ENCODE data around the gene PSMD2.

PSMD2 gene

GRCh38 chr3:184298759-184299487 lies at the start of gene PSMD2:
Gene PSMD2, plus strand, starts transcription at chr3:184299241. Its CDS starts 26 bp downstream, at chr3:184299267.
- H3K4me3 ChIP-seq (replicated peaks in 1 of 2; ENCODE audit: low read depth in 2 of 2, low read length in 2 of 2), result peak within 1 kb of the TSS; percentile 82 to 87
- no peak for TF ChIP-seq CTCF (IDR thresholded peaks at IDR 0.05; ENCODE audit: low read depth, low read length)
- DNase-seq (ENCODE audit: low read depth in 2 of 2), result peak; percentile 97 to 98

GRCh38 chr3:184249412-184250166 lies 49.5 kb upstream of the PSMD2 start, which contains the start of gene EEF1AKMT4:
Gene EEF1AKMT4, plus strand, starts transcription at chr3:184249672. Its CDS starts 23 bp downstream, at chr3:184249695.
- DNase-seq (ENCODE audit: low read depth in 2 of 2), result peak; percentile 99
- TF ChIP-seq CTCF (IDR thresholded peaks at IDR 0.05; ENCODE audit: low read depth, low read length), result peak; percentile 67
- H3K4me3 ChIP-seq (replicated peaks in 1 of 2; ENCODE audit: low read depth in 2 of 2, low read length in 2 of 2), result peak within 1 kb of the TSS; percentile 97

- peak overlapping the region; percentile 97 for H3K4me3 ChIP-seq (replicated peaks in 1 of 2; ENCODE audit: low read depth in 2 of 2, low read length in 2 of 2)
- peak; percentile 97 for TF ChIP-seq CTCF (IDR thresholded peaks at IDR 0.05; ENCODE audit: low read depth, low read length)
- DNase-seq (ENCODE audit: low read depth in 2 of 2), result peak; percentile 89 to 94
These were observed 48.7 kb upstream of the PSMD2 start for GRCh38 chr3:184250167-184250828.

GRCh38 chr3:184255291-184256039 lies 43.6 kb upstream of the PSMD2 start:
- peak in 1 of 2 donors; percentile 51 for DNase-seq (ENCODE audit: low read depth in 2 of 2)
- H3K4me3 ChIP-seq (replicated peaks in 1 of 2; ENCODE audit: low read depth in 2 of 2, low read length in 2 of 2), result no peak overlapping the region
- TF ChIP-seq CTCF (IDR thresholded peaks at IDR 0.05; ENCODE audit: low read depth, low read length), result no peak

- no peak for TF ChIP-seq CTCF (IDR thresholded peaks at IDR 0.05; ENCODE audit: low read depth, low read length)
These were observed 41.7 kb upstream of the PSMD2 start for GRCh38 chr3:184257083-184257915.

More at GRCh38 chr3:184257083-184257915, 41.7 kb upstream of the PSMD2 start:
- DNase-seq (ENCODE audit: low read depth in 2 of 2), result no peak
- no peak overlapping the region for H3K4me3 ChIP-seq (replicated peaks in 1 of 2; ENCODE audit: low read depth in 2 of 2, low read length in 2 of 2)

All from cardiac fibroblast (primary cell).